ENCODE measurements around the gene UGDH.
"Not testable (repeated sequence)": the region's sequence is repeated elsewhere in the genome, so short reads cannot be mapped to it uniquely, and the experiment has no call there.

The UGDH gene

GRCh38 chr4:39527296-39528060 lies at the start of gene UGDH:
Gene UGDH (minus strand): TSS chr4:39527439. CDS start chr4:39521512, 5,927 bp downstream.
- peak; percentile 99 for DNase-seq

DNA sequence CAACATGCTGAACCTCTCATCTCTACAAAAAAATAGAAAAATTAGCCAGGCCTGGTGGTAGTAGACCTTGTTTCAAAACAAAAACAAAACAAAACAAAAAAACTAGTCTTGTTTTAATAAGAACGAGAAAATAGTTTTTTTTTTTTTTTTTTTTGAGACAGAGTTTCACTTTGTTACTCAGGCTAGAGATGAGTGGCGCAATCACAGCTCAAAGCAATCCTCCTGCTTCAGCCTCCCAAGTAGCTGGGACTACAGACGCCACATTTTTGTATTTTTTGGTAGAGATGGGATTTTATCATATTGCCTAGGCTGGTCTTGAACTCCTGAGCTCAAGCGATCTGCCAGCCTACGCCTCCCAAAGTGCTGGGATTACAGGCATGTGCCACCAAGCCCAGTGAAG lies 47.7 kb upstream of the UGDH start:
- DNase-seq: no peak

- DNase-seq: no peak
Observed at GRCh38 chr4:39571504-39571903, 44.3 kb upstream of the UGDH start.

DNA sequence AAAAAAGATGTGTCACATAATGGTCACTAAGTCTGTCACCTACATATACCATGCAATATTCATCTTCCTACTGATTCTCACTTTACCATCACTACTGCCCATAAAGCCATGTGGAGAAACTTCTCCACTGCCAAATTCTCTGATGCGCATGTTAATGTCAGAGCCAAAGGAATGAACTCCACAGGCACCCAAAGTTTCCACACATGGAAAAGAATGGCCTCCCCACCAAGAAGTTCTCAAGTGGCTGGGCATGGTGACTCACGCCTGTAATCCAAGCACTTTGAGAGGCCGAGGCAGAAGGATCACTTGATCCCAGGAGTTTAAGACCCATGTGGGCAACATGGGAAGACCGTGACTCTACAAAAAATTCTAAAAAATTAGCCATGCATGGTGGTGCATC lies 43.8 kb upstream of the UGDH start:
- DNase-seq: no peak

DNA sequence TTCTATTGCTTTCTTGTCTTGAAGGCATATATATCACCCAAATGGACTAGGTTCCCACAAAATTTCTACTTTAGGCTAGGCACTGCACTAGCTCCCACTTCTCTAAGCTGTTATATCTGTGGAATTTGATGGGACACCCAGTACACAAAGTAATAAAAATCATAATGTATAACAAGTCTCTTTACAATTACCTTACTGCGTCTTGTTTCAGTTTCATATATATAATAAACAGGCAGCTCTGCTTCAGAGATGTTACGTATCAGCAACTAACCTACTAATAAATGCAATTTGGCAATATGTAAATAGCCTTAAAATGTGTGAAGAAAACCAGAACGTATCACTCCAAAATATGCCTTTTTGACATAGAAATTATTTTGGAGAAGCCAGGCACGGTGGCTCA lies 42.0 kb upstream of the UGDH start:
- no peak for DNase-seq

DNA sequence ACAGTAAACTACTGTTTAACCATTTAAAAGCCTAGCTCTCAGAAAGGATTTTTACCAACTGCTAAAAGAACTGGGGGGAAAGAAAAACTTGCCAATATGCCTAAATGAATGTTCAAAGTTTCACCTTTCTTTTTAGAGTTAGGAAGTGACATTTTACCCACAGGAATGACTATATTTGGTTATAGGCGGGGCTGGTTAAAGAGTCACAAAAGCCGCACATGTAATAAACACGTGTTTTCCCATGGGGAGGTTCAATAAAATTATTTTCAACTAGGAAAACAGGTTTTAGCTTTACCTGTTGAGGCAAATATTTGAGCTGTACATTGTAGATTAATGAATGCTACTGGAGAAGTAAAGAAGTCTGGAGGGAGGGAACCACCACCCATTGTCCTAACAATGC lies 41.6 kb upstream of the UGDH start:
- no peak for DNase-seq

DNA sequence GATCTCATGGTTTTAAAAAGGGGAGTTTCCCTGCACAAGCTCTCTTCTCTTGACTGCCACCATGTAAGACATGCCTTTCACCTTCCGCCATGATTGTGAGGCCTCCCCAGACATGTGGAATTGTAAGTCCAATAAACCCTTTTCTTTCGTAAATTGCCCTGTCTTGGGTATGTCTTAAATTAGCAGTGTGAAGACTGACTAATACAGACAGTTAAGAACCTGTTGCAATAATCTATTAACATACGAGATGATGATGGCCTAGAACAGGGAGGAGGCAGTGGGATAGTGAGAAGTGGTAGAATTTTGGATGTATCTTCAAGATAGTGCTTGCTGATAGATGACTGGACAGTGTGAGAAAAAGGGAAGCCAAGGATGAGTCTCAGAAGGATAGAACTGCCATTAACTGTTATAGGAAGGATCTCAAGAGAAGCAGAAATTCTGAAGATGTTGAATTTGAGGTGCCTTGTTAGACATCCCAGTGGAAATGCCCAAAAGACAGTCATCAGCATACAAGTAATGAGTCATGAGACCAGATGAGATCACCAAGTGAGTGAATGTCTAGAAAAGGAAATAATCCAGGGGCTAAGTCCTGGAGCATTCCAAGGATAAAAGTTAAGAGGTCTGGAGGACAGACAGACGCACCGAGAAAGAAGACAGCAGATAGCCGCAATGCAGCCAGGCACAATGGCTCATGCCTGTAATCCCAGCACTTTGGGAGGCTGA lies 38.8 kb upstream of the UGDH start:
- DNase-seq: no peak

DNA sequence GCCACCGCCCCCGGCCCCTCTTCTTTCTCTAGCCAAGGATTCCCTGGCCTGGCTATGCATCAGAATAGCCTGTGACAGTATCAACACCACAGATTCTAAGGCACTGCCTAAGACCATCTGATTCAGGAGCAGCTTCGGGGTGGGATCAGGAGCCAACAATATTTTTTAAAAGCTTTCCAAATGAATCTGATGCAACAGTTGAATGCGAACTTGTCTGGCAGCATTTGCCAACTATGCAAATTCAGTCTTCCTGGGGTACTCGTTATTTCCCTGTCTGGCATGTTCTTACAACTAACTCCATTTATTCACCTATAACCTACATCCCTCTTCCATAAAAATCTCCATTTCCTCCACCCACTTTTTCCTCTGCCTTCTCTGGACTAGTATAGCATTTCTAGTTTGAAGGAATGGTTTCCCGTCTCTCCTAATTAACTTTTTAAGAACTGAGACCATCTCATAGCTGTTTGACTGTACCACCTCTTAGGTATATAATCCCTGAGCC lies 36.2 kb upstream of the UGDH start:
- no peak for DNase-seq

- no peak for DNase-seq
Observed at GRCh38 chr4:39562792-39563191, 35.6 kb upstream of the UGDH start.

GRCh38 chr4:39559626-39560025 lies 32.4 kb upstream of the UGDH start:
- DNase-seq: no peak

GRCh38 chr4:39555472-39555871 lies 28.2 kb upstream of the UGDH start:
- no peak for DNase-seq

DNA sequence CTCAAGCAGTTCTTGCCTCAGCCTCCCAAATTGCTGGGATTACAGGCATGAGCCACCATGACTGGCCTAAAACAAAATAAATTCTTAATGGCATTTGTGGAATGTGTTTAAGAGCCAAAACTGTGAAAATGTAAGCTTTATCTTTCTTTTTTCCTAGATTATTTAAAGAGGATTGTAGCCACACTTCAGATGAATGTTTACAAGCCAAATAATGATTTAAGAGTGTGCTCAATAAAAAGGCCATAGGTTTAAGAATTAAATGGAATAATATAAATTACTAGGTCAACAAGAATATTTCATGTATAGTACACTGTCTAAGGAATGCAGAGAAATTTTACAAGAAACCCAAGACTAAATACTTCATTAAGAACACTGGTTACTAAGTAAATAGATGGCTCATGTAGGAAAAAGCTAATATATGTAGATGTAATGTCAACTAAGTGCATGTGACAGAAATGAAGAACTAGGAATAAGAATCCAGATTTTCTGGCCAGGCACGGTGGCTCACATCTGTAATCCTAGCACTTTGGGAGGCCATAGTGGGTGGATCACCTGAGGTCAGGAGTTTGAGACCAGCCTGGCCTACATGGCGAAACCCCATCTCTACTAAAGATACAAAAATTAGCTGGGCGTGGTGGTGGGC lies 21.3 kb upstream of the UGDH start:
- no peak for DNase-seq

DNA sequence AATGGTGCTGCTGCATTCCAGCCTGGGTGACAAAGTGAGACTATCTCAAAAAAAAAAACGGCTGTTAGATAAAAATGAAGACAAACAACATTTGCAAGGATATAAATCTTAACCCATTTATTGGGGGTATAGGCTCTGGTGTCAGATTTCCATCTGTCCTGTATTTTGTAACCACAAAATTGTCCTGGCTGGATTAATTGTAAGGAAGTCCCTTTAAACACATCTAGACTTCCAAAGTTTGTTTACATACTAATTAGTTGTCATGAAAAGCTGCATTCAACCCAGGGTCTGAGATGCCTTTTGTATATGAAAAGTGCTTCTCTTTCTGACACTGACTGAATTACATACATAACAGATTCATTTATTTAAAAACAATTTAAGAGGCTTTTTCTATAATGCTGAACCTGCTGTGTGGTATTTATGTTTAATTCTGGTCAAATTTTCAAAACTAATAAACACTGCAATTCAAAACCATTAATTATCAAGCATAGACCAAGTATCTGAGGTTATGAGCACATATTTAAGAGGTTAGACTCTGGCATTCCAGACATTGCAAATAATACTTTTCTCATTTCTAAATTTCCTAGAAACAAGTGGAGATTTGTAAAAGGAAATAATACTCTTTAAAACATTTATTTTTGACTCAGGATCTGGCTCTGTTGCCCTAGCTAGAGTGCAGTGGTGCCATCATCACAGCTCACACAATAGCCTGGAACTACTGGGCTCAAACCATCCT lies 17.5 kb upstream of the UGDH start:
- no peak for DNase-seq

DNA sequence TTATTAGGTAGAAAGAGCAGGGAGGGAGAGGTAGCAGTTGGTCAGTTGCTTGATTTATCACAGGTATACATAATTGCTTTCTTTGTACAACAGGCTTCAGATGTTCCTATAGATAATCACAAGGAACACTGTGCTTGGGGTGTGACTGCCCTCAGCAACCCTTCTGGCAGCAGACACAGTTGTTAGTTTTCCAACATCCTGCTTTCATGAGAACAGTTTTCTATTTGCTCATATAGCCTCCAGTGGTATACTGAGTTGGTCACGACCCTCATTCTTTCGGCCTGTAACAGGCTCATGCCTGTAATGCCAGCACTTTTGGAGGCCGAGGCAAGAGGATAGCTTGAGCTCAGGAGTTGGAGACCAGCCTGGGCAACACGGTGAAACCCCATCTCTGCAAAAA lies 16.8 kb upstream of the UGDH start:
- DNase-seq: not testable (repeated sequence)

DNA sequence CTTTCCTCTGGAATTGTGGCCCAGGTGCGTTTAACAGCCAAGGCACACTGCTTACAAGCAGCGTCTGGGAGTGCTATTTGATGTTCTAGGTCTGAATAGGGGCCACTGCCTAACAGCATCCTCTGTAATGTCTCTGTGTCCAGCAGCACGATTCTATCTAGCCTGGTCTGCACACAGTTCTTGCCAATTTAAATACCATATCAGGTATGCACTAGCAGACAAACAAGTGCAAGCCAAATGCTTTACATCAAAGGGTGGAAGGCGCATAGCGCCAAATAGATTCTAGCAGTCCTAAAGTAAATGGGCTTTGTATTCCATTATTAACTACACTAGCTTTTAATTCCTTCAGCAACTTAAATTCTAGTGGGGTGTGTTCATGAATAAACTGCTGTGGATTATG lies 15.8 kb upstream of the UGDH start:
- DNase-seq: no peak

DNA sequence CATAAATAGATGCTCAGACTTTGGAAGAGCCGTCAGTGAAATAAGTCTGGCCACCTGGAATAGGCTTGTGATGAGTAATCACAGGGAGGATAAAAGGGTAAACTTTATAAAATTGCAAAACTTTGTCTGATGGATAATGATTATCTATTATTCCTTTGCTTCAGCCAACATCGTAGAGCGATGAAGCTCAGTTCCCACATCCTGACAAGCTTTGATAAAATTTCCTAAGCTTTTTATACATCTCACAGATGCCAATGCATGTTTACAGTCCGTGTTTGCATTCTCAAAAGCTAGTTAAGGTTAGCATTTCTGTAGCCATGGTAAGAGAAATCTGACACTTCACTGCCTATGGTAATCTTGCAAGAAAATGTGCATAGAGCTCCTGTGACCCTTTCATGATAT lies 15.4 kb upstream of the UGDH start:
- no peak for DNase-seq

GRCh38 chr4:39541987-39542610 lies 14.9 kb upstream of the UGDH start:
- peak; percentile 23 for DNase-seq

- no peak for DNase-seq
Observed at GRCh38 chr4:39539089-39539611, 11.9 kb upstream of the UGDH start.

- DNase-seq: no peak
Observed at GRCh38 chr4:39533541-39533940, 6.3 kb upstream of the UGDH start.

DNA sequence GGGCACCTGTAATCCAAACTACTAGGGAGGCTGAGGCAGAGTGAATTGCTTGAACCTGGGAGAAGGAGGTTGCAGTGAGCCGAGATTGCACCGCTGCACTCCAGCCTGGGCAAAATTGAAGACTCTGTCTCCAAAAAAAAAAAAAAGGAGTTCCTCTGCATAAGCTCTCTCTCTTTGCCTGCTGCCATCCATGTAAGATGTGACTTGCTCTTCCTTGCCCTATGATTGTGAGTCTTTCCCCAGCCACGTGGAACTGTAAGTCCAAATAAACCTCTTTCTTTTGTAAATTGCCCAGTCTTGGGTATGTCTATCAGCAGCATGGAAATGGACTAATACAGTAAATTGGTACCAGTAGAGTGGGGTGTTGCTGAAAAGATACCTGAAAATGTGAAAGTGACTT lies 5.0 kb upstream of the UGDH start:
- DNase-seq: not testable (repeated sequence)

DNA sequence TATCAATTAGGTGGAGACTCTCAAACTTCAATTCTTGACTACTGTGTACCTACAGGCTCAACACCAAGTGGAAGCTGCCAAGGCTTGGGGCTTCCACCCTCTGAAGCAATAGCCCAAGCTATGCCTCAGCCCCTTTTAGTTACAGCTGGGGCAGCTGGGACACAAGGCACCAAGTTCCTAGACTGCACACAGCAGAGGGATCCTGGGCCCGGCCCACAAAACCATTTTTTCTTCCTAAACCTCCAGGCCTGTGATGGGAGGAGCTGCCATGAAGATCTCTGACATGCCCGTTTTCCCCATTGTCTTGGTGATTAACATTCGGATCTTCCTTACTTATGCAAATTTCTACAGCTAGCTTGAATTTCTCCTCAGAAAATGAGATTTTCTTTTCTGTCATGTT lies 3.4 kb upstream of the UGDH start:
- DNase-seq: no peak

GRCh38 chr4:39529534-39529933 lies 2.3 kb upstream of the UGDH start:
- DNase-seq: no peak
